Liver (tissue), 9 donors: ENCODE data around the gene CLPX. TPM values are rescaled to one million over a fixed set of nuclear protein-coding genes. Genes with fewer than 3 reads are reported as not detected.

Experiments used
- DNase-seq: peaks from one replicate; pipeline ENCODE4 v3.0.0-alpha.2; 2017; ENCODE audit warnings: low spot score
- H3K27ac ChIP-seq, 2 donors: one replicate each; pipeline ENCODE4 v1.7.0; 2013; ENCODE audit warnings: inconsistent platforms in 2 of 2, low read length in 2 of 2, control low read depth in 1 of 2, low read depth in 1 of 2, mild to moderate bottlenecking in 1 of 2
- H3K27me3 ChIP-seq, 4 donors: one replicate each; pipeline versions ENCODE4 v1.6.1 to v1.7.0; 2013; ENCODE audit warnings: low read length in 3 of 4, inconsistent platforms in 1 of 4, mild to moderate bottlenecking in 1 of 4, moderate library complexity in 1 of 4; ENCODE audit not compliant: control insufficient read depth in 4 of 4, insufficient read depth in 4 of 4
- H3K36me3 ChIP-seq, 4 donors: one replicate each; pipeline versions ENCODE4 v1.6.1 to v1.7.0; 2013; ENCODE audit warnings: low read length in 3 of 4, mild to moderate bottlenecking in 3 of 4, low read depth in 1 of 4, moderate library complexity in 1 of 4; ENCODE audit not compliant: control insufficient read depth in 4 of 4, insufficient read depth in 3 of 4
- H3K4me1 ChIP-seq, 4 donors: one replicate each; pipeline versions ENCODE4 v1.6.1 to v1.7.0; 2013; ENCODE audit warnings: low read length in 3 of 4, mild to moderate bottlenecking in 3 of 4, moderate library complexity in 1 of 4; ENCODE audit not compliant: control insufficient read depth in 4 of 4, insufficient read depth in 4 of 4
- H3K4me3 ChIP-seq, 3 donors: one replicate each; pipeline versions ENCODE4 v1.6.1 to v1.7.0; 2013; ENCODE audit warnings: low read length in 3 of 3, control low read depth in 1 of 3, low read depth in 1 of 3, mild to moderate bottlenecking in 1 of 3
- H3K9ac ChIP-seq, 2 donors: one replicate each; pipeline ENCODE4 v1.7.0; 2013; ENCODE audit warnings: low read length in 2 of 2, mild to moderate bottlenecking in 2 of 2, moderate library complexity in 2 of 2, control low read depth in 1 of 2, low read depth in 1 of 2
- H3K9me3 ChIP-seq, 4 donors: one replicate each; pipeline versions ENCODE4 v1.6.1 to v1.7.0; 2013; ENCODE audit warnings: low read length in 3 of 4; ENCODE audit not compliant: control insufficient read depth in 4 of 4
- EGR1 ChIP-seq, 2 donors: IDR thresholded peaks; 2 replicates each; pipeline ENCODE4 v1.6.1; 2016 to 2018; ENCODE audit warnings: antibody characterized with exemption in 2 of 2, low read depth in 2 of 2
- FOXA2 ChIP-seq: IDR thresholded peaks from 2 replicates; pipeline ENCODE4 v1.6.1; 2016; ENCODE audit warnings: antibody characterized with exemption
- GABPA ChIP-seq, 2 donors: IDR thresholded peaks in 1 of 2; conservative IDR thresholded peaks in 1 of 2; 2 replicates each; pipeline ENCODE4 v1.6.1; 2016; ENCODE audit warnings: antibody characterized with exemption in 2 of 2, mild to moderate bottlenecking in 1 of 2, moderate library complexity in 1 of 2
- HNF4G ChIP-seq: IDR thresholded peaks from 2 replicates; pipeline ENCODE4 v1.6.1; 2016; ENCODE audit warnings: antibody characterized with exemption
- JUND ChIP-seq, 2 donors: IDR thresholded peaks; 2 replicates each; pipeline ENCODE4 v1.6.1; 2016; ENCODE audit warnings: antibody characterized with exemption in 2 of 2
- RAD21 ChIP-seq, 2 donors: IDR thresholded peaks; 2 replicates each; pipeline ENCODE4 v1.6.1; 2016; ENCODE audit warnings: antibody characterized with exemption in 2 of 2, mild to moderate bottlenecking in 2 of 2
- RXRA ChIP-seq, 2 donors: IDR thresholded peaks; 2 replicates each; pipeline ENCODE4 v1.6.1; 2017 to 2018; ENCODE audit warnings: antibody characterized with exemption in 2 of 2, mild to moderate bottlenecking in 1 of 2
- SP1 ChIP-seq: IDR thresholded peaks from 2 replicates; pipeline ENCODE4 v1.6.1; 2018; ENCODE audit warnings: antibody characterized with exemption, mild to moderate bottlenecking
- TAF1 ChIP-seq: conservative IDR thresholded peaks from 2 replicates; pipeline ENCODE4 v1.6.1; 2016; ENCODE audit warnings: antibody characterized with exemption, mild to moderate bottlenecking
- YY1 ChIP-seq: IDR thresholded peaks from 2 replicates; pipeline ENCODE4 v1.6.1; 2016; ENCODE audit warnings: antibody characterized with exemption, mild to moderate bottlenecking
- WGBS: extraction: QIAGEN DNeasy Blood & Tissue Kit; methylation state at CpG from one replicate; pipeline ENCODE4 v1.1.7; 2013; 5-methylcytosine and 5-hydroxymethylcytosine counted together
- polyA plus RNA-seq, 2 donors: library from polyadenylated mRNA; stranded (reverse) in 1 of 2; unstranded in 1 of 2; fragments of 200-250 nt in 1 of 2; fragments of >200 nt in 1 of 2; fragmentation: Nextera tagmentation in 1 of 2; extraction: Ambion mirVana in 1 of 2; gene quantifications; one replicate each; pipeline versions ENCODE4 v1.2.1 to v1.2.3, GENCODE V29; 2013 to 2015
- total RNA-seq, 2 donors: library from RNA; depleted of rRNA; stranded (reverse); fragments of >200 nt; gene quantifications; one replicate each; pipeline ENCODE4 v1.2.3, GENCODE V29; 2014
- TF ChIP-seq, protein P1 (sequence below): IDR thresholded peaks from 2 replicates; pipeline ENCODE4 v1.6.1; 2016; ENCODE audit warnings: antibody characterized with exemption, mild to moderate bottlenecking
- TF ChIP-seq, protein P2 (sequence below): IDR thresholded peaks from 2 replicates; pipeline ENCODE4 v1.6.1; 2016; ENCODE audit warnings: antibody characterized with exemption
- TF ChIP-seq, protein P3 (sequence below): fragments of 150-350 bp; IDR thresholded peaks from 2 replicates; pipeline ENCODE4 v1.5.1; 2017; ENCODE audit warnings: improper control_type of control experiment, low read depth, low read length; ENCODE audit not compliant: missing input control
- donor health status: healthy.
- donor health status: healthy.
- donor health status: healthy.
- donor health status: healthy.
- donor health status: healthy.

Gene CLPX
- total and polyA plus RNA-seq, 4 donors = 24.8 to 79.4 (median 41.0) TPM

DNA sequence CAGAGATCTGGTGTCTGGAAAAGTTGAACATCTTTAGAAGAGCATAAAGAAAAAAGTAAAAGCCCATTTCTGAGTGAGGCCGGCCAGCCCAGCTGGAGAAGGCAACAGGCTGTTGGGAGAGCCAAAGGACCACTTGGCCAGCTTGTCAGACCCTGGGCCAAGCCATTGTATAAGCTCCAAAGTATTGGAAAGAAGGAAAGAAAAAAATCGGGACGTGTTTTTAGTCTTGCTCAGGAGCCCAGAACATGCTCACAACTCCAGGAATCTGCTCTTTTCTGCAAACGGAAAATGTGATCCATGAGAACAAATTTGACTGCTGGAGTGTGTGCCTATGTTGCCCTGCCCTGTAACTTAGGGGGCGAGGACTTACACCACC is 10.4 kb upstream of the CLPX start:
- DNase-seq = no peak
- WGBS = 89% methylated on average over 5 of the region's 5 CpGs
- H3K4me3 ChIP-seq = no peak overlapping the region
- no peaks in the 10 kb centered on the region for H3K4me1 ChIP-seq
- H3K9ac ChIP-seq = no peak overlapping the region
- H3K27me3 ChIP-seq = no peaks in the 10 kb centered on the region
- no peaks in the 10 kb centered on the region for H3K9me3 ChIP-seq
- no peak for TF ChIP-seq RAD21 (IDR thresholded peaks at IDR 0.05)
- no peak for TF ChIP-seq RXRA (IDR thresholded peaks at IDR 0.05)
- TF ChIP-seq, protein P1, sequence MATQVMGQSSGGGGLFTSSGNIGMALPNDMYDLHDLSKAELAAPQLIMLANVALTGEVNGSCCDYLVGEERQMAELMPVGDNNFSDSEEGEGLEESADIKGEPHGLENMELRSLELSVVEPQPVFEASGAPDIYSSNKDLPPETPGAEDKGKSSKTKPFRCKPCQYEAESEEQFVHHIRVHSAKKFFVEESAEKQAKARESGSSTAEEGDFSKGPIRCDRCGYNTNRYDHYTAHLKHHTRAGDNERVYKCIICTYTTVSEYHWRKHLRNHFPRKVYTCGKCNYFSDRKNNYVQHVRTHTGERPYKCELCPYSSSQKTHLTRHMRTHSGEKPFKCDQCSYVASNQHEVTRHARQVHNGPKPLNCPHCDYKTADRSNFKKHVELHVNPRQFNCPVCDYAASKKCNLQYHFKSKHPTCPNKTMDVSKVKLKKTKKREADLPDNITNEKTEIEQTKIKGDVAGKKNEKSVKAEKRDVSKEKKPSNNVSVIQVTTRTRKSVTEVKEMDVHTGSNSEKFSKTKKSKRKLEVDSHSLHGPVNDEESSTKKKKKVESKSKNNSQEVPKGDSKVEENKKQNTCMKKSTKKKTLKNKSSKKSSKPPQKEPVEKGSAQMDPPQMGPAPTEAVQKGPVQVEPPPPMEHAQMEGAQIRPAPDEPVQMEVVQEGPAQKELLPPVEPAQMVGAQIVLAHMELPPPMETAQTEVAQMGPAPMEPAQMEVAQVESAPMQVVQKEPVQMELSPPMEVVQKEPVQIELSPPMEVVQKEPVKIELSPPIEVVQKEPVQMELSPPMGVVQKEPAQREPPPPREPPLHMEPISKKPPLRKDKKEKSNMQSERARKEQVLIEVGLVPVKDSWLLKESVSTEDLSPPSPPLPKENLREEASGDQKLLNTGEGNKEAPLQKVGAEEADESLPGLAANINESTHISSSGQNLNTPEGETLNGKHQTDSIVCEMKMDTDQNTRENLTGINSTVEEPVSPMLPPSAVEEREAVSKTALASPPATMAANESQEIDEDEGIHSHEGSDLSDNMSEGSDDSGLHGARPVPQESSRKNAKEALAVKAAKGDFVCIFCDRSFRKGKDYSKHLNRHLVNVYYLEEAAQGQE = no peak
- no peak for TF ChIP-seq YY1
- TF ChIP-seq GABPA (IDR thresholded peaks at IDR 0.05 in 1 of 2, conservative IDR thresholded peaks at IDR 0.05 in 1 of 2) = no peak
- TF ChIP-seq HNF4G = no peak
- TF ChIP-seq, protein P2, sequence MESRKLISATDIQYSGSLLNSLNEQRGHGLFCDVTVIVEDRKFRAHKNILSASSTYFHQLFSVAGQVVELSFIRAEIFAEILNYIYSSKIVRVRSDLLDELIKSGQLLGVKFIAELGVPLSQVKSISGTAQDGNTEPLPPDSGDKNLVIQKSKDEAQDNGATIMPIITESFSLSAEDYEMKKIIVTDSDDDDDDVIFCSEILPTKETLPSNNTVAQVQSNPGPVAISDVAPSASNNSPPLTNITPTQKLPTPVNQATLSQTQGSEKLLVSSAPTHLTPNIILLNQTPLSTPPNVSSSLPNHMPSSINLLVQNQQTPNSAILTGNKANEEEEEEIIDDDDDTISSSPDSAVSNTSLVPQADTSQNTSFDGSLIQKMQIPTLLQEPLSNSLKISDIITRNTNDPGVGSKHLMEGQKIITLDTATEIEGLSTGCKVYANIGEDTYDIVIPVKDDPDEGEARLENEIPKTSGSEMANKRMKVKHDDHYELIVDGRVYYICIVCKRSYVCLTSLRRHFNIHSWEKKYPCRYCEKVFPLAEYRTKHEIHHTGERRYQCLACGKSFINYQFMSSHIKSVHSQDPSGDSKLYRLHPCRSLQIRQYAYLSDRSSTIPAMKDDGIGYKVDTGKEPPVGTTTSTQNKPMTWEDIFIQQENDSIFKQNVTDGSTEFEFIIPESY = no peak
- TF ChIP-seq EGR1 (IDR thresholded peaks at IDR 0.05; ENCODE audit: low read depth in 2 of 2) = no peak
- TF ChIP-seq, protein P3, sequence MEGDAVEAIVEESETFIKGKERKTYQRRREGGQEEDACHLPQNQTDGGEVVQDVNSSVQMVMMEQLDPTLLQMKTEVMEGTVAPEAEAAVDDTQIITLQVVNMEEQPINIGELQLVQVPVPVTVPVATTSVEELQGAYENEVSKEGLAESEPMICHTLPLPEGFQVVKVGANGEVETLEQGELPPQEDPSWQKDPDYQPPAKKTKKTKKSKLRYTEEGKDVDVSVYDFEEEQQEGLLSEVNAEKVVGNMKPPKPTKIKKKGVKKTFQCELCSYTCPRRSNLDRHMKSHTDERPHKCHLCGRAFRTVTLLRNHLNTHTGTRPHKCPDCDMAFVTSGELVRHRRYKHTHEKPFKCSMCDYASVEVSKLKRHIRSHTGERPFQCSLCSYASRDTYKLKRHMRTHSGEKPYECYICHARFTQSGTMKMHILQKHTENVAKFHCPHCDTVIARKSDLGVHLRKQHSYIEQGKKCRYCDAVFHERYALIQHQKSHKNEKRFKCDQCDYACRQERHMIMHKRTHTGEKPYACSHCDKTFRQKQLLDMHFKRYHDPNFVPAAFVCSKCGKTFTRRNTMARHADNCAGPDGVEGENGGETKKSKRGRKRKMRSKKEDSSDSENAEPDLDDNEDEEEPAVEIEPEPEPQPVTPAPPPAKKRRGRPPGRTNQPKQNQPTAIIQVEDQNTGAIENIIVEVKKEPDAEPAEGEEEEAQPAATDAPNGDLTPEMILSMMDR = no peak
- no peak for TF ChIP-seq SP1
- no peak for TF ChIP-seq TAF1
- H3K27ac ChIP-seq = no peak overlapping the region
- H3K36me3 ChIP-seq = no peaks in the 10 kb centered on the region

DNA sequence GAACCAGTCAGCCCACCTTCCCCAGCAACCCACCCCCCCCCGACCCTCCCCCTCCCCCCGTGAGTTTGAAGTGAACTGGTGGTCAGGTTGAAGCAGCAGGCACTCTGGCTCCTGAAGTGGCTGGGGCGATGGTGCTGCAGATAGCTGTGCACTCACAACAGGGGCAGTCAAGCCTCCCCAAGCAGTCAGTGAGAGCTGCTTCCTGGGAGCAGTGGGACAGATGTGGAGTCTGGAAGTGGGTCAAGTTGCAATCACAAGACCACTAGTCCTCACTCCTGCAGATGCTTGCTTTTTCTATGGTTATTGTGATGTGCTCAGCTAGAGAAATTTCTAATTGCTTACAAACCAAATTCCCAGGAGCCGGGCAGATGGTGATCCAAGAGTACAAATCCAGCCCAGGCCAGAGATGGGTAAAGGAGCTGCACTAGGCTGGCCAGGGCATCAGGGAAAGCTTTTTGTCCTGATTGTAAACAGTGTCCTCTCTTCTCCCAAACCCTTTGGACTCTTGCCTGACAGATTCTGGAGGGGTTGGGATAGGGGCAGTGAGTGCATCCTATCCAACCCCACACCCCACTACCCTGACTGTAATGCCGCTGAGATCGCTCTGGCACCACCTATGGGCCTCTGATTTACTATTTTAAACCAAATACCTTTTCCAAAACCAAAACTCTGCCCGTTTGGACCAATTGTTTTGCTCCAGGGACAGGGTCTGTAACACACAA is 9.8 kb upstream of the CLPX start:
- H3K36me3 ChIP-seq = no peaks in the 10 kb centered on the region
- H3K9me3 ChIP-seq = no peaks in the 10 kb centered on the region
- no peak overlapping the region for H3K9ac ChIP-seq
- TF ChIP-seq, protein P2 = no peak
- TF ChIP-seq TAF1 (no peak), HNF4G (no peak), GABPA (IDR thresholded peaks at IDR 0.05 in 1 of 2, conservative IDR thresholded peaks at IDR 0.05 in 1 of 2) (no peak), JUND (IDR thresholded peaks at IDR 0.05) (no peak), SP1 (no peak), FOXA2 (no peak), EGR1 (IDR thresholded peaks at IDR 0.05; ENCODE audit: low read depth in 2 of 2) (no peak)
- TF ChIP-seq, protein P1 = no peak
- H3K27ac ChIP-seq = no peak overlapping the region
- no peak for DNase-seq
- WGBS = 72% methylated on average over 7 of the region's 7 CpGs
- no peak overlapping the region for H3K4me3 ChIP-seq
- H3K4me1 ChIP-seq = no peaks in the 10 kb centered on the region
- H3K27me3 ChIP-seq = no peaks in the 10 kb centered on the region
